ENCODE measurements around the gene MELTF. TPM values are rescaled to one million over a fixed set of nuclear protein-coding genes. Genes with fewer than 3 reads are reported as not detected.
"Not testable (repeated sequence)": the region's sequence is repeated elsewhere in the genome, so short reads cannot be mapped to it uniquely, and the experiment has no call there.

The MELTF gene
- total RNA-seq, 1 experiment from 2014 or later = 9.2 TPM

DNA sequence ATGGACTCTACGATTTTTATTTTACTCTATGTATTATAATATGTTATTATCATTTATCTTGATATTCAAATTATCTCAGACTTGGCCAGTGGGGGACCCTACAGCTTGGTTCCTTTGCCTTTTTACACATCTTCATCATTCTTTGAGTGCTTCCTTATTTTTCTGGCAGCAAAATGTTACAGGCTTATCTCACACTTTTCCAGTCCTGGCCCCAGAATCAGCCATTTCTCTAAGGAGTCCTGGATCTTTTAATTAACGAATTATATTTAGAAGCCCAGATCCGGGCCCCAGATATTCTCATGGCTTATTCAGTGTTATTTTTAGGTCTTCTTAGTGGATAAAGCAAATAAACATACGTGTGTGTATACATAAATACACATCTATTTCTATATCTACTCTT is 32.8 kb upstream of the MELTF start:
- no peaks in the 10 kb centered on the region for H3K79me2 ChIP-seq (ENCODE audit: insufficient read depth, low read length)
- H3K79me1 ChIP-seq (ENCODE audit: insufficient read depth, low read depth, low read length, poor library complexity, severe bottlenecking) = no peaks in the 10 kb centered on the region
- Mint-ChIP-seq H3K4me3 (no peak overlapping the region), H3K9me3 (no peaks in the 10 kb centered on the region), H3K27ac (no peak overlapping the region), H3K36me3 (ENCODE audit: insufficient read depth in 1 of 3, low read depth in 3 of 3) (peaks cover 9 to 62% (median 54%) of the 10 kb centered on the region in 3 experiments), H3K4me1 (no peaks in the 10 kb centered on the region), H3K27me3 (ENCODE audit: low read depth) (no peaks in the 10 kb centered on the region)
- no peak overlapping the region for H2BK120ac ChIP-seq (ENCODE audit: low read depth, low read length, poor library complexity, severe bottlenecking)
- no peak overlapping the region for H2BK20ac ChIP-seq (ENCODE audit: low read depth, low read length, poor library complexity, severe bottlenecking)
- H3K23me2 ChIP-seq (ENCODE audit: insufficient read length, low read depth, low read length, poor library complexity, severe bottlenecking) = no peaks in the 10 kb centered on the region
- H3K9ac ChIP-seq (ENCODE audit: extremely low read depth, insufficient read length, low read length) = no peak overlapping the region
- H4K20me1 ChIP-seq (ENCODE audit: control insufficient read depth, insufficient read depth, insufficient read length) = no peaks in the 10 kb centered on the region
- H3K23ac ChIP-seq (ENCODE audit: insufficient read length, low read depth, low read length) = no peak overlapping the region
- H3K14ac ChIP-seq (ENCODE audit: insufficient read depth, low read length) = no peak overlapping the region
- H3K56ac ChIP-seq (ENCODE audit: insufficient read length, low read depth, low read length) = no peak overlapping the region
- no peak overlapping the region for H2AK5ac ChIP-seq (ENCODE audit: insufficient read length, low read length)
- H2AFZ ChIP-seq (ENCODE audit: low read length) = no peak overlapping the region
- no peaks in the 10 kb centered on the region for H3K9me3 ChIP-seq (ENCODE audit: control insufficient read depth, low read depth, low read length)
- no peaks in the 10 kb centered on the region for H3K27me3 ChIP-seq (ENCODE audit: insufficient read depth, low read length)
- no peak overlapping the region for H2BK5ac ChIP-seq (ENCODE audit: insufficient read length, low read length)
- H4K5ac ChIP-seq (ENCODE audit: insufficient read length, low read depth, low read length) = no peak overlapping the region
- no peak overlapping the region for H4K8ac ChIP-seq (replicated peaks; ENCODE audit: insufficient read length, low read depth, low read length)
- H3K18ac ChIP-seq (ENCODE audit: insufficient read length, low read depth, low read length) = no peak overlapping the region
- no CpG with 5 or more reads among the region's 4 CpGs for WGBS (ENCODE audit: extremely low coverage, insufficient read length, low lambda C conversion rate)
- H3K4me1 ChIP-seq (ENCODE audit: insufficient read depth, low read length) = no peaks in the 10 kb centered on the region
- H3K4ac ChIP-seq (ENCODE audit: low read depth, low read length) = no peak overlapping the region
- H2BK12ac ChIP-seq (ENCODE audit: insufficient read length, low read depth, low read length) = no peak overlapping the region
- no peak for DNase-seq
- no peak overlapping the region for H3K4me2 ChIP-seq (ENCODE audit: insufficient read depth, insufficient read length, low read length)
- no peak for TF ChIP-seq CTCF (conservative IDR thresholded peaks at IDR 0.05)
- H3K27ac ChIP-seq (ENCODE audit: insufficient read length, low read depth, low read length) = no peak overlapping the region
- no peak overlapping the region for H2BK15ac ChIP-seq (ENCODE audit: low read depth, low read length)
- no peak overlapping the region for H4K91ac ChIP-seq (ENCODE audit: insufficient read length, low read depth, low read length)
- H3T11ph ChIP-seq (ENCODE audit: low read length) = no peak overlapping the region

DNA sequence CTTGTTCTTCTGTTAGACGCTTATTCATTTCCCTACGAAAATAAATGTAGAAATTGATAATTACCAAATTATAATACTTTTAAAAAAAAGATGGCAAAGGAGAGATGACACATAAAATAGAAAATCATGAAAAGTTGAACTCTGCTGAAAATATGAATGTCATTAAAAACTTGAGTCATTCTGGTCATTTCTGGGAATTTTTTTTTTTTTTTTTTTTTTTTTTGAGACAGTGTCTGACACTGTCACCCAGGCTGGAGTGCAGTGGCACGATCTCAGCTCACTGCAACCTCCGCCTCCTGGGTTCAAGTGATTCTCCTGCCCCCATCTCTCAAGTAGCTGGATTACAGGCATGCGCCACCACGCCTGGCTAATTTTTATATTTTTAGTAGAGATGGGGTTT is 22.0 kb upstream of the MELTF start:
- H3K27me3 ChIP-seq (ENCODE audit: insufficient read depth, low read length); H2AFZ ChIP-seq (ENCODE audit: low read length); H3K9me3 Mint-ChIP-seq; H3K4ac ChIP-seq (ENCODE audit: low read depth, low read length); H3K14ac ChIP-seq (ENCODE audit: insufficient read depth, low read length); H3K23ac ChIP-seq (ENCODE audit: insufficient read length, low read depth, low read length); H4K20me1 ChIP-seq (ENCODE audit: control insufficient read depth, insufficient read depth, insufficient read length); H3K9me3 ChIP-seq (ENCODE audit: control insufficient read depth, low read depth, low read length); H2BK5ac ChIP-seq (ENCODE audit: insufficient read length, low read length); H2BK15ac ChIP-seq (ENCODE audit: low read depth, low read length); H3K27ac ChIP-seq (ENCODE audit: insufficient read length, low read depth, low read length); H3K9ac ChIP-seq (ENCODE audit: extremely low read depth, insufficient read length, low read length); H4K5ac ChIP-seq (ENCODE audit: insufficient read length, low read depth, low read length); H3K79me1 ChIP-seq (ENCODE audit: insufficient read depth, low read depth, low read length, poor library complexity, severe bottlenecking); H2BK120ac ChIP-seq (ENCODE audit: low read depth, low read length, poor library complexity, severe bottlenecking); H2AK5ac ChIP-seq (ENCODE audit: insufficient read length, low read length); H4K8ac ChIP-seq (replicated peaks; ENCODE audit: insufficient read length, low read depth, low read length); H3T11ph ChIP-seq (ENCODE audit: low read length); H3K4me1 Mint-ChIP-seq; DNase-seq; H3K4me3 Mint-ChIP-seq; H3K4me2 ChIP-seq (ENCODE audit: insufficient read depth, insufficient read length, low read length); H3K27me3 Mint-ChIP-seq (ENCODE audit: low read depth); H3K4me1 ChIP-seq (ENCODE audit: insufficient read depth, low read length); H3K27ac Mint-ChIP-seq; H3K79me2 ChIP-seq (ENCODE audit: insufficient read depth, low read length); H3K56ac ChIP-seq (ENCODE audit: insufficient read length, low read depth, low read length); H3K18ac ChIP-seq (ENCODE audit: insufficient read length, low read depth, low read length); H2BK12ac ChIP-seq (ENCODE audit: insufficient read length, low read depth, low read length); H4K91ac ChIP-seq (ENCODE audit: insufficient read length, low read depth, low read length); H3K23me2 ChIP-seq (ENCODE audit: insufficient read length, low read depth, low read length, poor library complexity, severe bottlenecking); H2BK20ac ChIP-seq (ENCODE audit: low read depth, low read length, poor library complexity, severe bottlenecking): not testable (repeated sequence)
- H3K36me3 Mint-ChIP-seq (ENCODE audit: insufficient read depth in 1 of 3, low read depth in 3 of 3) = peaks cover 10 to 51% (median 41%) of the 10 kb centered on the region in 3 experiments; a peak in 6 of 7 replicates
- no CpG with 5 or more reads among the region's 6 CpGs for WGBS (ENCODE audit: extremely low coverage, insufficient read length, low lambda C conversion rate)

Data from H9 (cell line).